Fibroblast of villous mesenchyme (primary cell): ENCODE measurements around the gene GARNL3. TPM values are rescaled to one million over a fixed set of nuclear protein-coding genes. Genes with fewer than 3 reads are reported as not detected.

Experiments
- DNase-seq: peaks from one replicate; pipeline ENCODE4 v3.0.0-alpha.2; 2010; ENCODE audit warnings: low read depth
- H3K4me3 ChIP-seq: 2 replicates; pipeline ENCODE4 v1.5.1; 2011; ENCODE audit warnings: low read depth, mild to moderate bottlenecking, low read length
- total RNA-seq: library from RNA; depleted of rRNA; stranded (reverse); fragments of >200 nt; gene quantifications from 2 replicates; pipeline ENCODE4 v1.2.3, GENCODE V29; 2012
- TF ChIP-seq, protein P1 (sequence below): IDR thresholded peaks from 2 replicates; pipeline ENCODE4 v1.5.1; 2012; ENCODE audit warnings: low read depth, mild to moderate bottlenecking, low read length; ENCODE audit not compliant: insufficient read depth

Gene GARNL3
- total RNA-seq, 1 donor = 0.86 TPM

DNA sequence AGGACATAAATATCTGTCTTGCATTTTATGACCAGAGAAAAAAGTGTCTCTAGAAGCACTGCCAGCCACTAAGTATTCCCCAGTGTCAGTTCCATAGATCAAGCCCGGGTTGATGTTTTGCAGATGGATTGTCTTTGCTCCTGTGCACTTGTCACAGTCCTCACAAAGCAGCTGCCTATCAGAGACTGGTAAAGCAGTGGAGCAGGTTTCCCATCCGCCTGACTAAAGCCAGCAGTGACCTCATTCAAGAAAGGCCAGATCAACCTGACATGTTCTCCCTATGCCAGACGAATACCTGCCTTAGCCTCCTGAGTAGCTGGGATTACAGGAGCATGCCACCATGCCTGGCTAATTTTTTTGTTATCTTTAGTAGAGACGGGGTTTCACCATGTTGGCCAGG is 26.8 kb upstream of the GARNL3 start:
- TF ChIP-seq, protein P1, sequence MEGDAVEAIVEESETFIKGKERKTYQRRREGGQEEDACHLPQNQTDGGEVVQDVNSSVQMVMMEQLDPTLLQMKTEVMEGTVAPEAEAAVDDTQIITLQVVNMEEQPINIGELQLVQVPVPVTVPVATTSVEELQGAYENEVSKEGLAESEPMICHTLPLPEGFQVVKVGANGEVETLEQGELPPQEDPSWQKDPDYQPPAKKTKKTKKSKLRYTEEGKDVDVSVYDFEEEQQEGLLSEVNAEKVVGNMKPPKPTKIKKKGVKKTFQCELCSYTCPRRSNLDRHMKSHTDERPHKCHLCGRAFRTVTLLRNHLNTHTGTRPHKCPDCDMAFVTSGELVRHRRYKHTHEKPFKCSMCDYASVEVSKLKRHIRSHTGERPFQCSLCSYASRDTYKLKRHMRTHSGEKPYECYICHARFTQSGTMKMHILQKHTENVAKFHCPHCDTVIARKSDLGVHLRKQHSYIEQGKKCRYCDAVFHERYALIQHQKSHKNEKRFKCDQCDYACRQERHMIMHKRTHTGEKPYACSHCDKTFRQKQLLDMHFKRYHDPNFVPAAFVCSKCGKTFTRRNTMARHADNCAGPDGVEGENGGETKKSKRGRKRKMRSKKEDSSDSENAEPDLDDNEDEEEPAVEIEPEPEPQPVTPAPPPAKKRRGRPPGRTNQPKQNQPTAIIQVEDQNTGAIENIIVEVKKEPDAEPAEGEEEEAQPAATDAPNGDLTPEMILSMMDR = no peak
- H3K4me3 ChIP-seq = no peak overlapping the region
- DNase-seq = no peak

DNA sequence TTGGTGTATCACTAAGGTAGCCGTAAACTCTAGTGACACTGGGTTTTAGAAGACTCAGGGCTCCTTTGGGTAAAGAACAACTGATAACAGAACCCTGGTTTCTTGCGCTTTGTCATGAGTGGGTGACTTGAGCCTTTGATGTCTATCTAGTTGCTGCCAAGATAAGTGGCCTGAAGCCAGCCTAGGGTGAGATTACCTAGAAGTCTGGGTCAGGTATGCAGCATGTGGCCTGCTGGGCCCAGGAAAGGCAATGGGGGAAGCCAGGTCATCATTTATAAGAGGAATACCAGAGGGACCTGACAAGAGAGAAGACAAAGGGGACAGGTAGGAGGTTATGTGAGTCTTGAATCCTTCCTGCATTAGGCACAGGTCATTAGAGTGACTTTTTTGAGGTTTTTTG is 23.2 kb upstream of the GARNL3 start:
- DNase-seq = no peak
- TF ChIP-seq, protein P1 = no peak
- H3K4me3 ChIP-seq = no peak overlapping the region

DNA sequence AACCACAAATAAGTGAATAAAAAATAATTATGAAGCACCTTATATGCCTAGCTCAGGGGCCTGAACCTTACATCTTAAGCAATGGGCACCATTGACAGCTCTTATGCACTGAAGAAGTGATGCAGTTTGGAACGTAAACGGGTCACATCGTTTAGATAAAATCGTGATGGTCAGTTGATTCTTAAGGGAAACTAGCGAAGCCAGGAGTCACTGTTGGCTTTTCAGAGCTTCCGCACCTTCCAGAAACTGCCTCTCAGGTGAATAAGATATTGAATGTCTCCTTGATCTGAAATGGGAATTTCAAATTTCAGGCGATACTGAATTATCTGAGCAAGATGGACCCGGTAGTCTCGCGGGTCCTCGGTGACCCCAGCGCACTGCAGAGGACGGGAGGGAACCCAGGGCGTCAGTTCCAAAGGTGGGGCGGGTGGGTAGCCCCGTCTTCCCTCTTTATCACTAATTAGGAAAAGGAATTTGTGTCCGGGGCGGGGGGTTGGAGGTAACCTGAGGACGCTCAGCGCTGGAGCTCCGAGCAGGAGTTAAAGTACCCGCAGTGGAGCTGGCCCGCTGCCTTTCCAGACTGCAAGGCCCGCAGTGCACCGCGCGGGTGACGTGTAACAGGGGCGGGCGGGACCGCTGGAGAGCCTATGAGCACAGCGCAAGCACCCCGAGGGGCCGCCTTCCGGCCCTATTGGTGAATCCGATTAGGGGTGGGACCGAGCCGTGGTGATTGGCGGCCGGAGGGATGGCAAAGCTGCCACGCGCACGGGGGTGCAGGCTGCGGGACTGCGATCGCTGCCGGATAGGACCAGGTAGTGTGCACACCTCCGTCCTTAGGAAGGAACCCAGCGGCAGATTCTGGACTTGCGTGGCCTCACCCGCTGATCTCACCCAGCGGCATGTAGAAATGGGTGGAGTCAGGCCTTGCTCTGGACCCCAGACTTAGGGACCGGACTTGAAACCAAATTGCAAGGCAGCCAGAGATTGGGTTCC is 19.7 kb upstream of the GARNL3 start:
- peak; percentile 92 for DNase-seq
- peak overlapping the region; percentile 70 for H3K4me3 ChIP-seq
- TF ChIP-seq, protein P1 = no peak

DNA sequence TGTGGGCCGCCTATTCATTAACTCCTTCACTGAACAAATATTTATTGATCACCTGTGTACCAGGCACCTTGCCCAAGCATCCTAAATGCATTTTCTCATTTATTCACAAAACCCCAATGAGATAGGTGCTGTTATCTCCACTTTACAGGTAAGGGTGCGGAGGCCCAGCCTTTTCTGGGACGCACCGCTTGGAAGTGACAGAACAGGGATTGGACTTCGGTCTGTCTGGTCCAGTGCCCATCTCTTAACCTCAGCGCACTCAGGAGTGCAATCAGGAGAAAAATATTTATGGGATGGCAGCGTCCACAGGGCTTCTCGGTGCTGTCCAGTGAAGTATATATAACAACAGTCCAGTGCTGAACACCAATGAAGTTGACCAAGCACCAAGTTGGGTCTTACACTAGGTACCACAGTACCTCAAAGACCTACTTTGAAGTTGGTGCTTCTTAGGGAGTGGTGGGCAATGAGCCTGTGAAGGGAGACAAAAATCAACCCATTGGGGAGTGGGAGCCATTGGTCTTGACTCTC is 18.9 kb upstream of the GARNL3 start:
- DNase-seq = no peak
- H3K4me3 ChIP-seq = peak overlapping the region; percentile 70
- TF ChIP-seq, protein P1 = no peak

DNA sequence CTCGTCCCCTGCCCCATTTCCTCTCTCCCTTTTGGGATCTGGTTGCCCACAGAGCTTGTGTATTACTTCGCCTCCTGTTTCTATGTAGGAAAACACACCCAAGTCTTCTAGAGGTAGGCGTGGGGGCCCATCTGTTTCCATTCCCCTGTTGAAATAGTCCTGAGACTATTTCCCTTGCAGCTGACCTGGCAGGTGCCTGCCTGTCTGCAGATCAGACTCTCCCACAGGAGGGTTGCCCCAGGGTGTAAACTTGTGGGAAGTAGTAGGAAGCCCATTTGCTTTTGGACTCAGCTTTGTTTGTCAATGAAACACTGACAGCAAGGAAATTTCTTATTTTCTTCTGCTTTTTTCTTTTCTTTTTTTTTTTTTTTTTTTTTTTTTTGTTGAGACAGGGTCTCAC is 16.3 kb upstream of the GARNL3 start:
- TF ChIP-seq, protein P1 = no peak
- DNase-seq = no peak
- no peak overlapping the region for H3K4me3 ChIP-seq

DNA sequence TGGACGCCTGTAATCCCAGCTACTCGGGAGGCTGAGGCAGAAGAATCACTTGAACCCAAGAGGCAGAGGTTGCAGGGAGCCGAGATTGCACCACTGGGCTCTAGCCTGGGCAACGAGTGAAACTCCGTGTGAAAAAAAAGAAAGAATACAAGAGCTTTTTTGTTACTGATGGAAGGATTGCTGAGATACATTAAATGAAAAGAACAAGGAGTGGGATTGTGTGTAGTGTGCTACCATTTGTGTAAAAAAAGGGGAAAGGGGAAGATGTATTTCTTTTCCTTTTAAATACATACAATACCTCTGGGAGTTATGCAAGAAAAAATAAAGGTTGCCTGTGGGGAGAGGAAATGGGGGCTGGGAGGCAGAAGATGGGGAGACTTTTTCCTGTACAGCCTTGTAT is 14.7 kb upstream of the GARNL3 start:
- no peak for DNase-seq

More for the DNA sequence above, 14.7 kb upstream of the GARNL3 start:
- no peak overlapping the region for H3K4me3 ChIP-seq
- TF ChIP-seq, protein P1 = no peak
